ENCODE results near the gene CASK.

The CASK gene

GRCh38 chrX:41923211-41923977, at the start of gene CASK:
CASK (minus strand) TSS chrX:41923554; CDS start chrX:41922988, 566 bp downstream.
- peaks cover 0 to 4% of the 10 kb centered on the region in 2 donors for H3K27me3 ChIP-seq (ENCODE audit: control insufficient read depth in 1 of 2, insufficient read depth in 2 of 2, low read length in 2 of 2)
- H3K27ac ChIP-seq (ENCODE audit: low read length): peak within 1 kb of the TSS; percentile 74
- peak within 1 kb of the TSS; percentile 76 to 78 for H3K4me3 ChIP-seq (ENCODE audit: low read length in 2 of 2)
- H3K4me1 ChIP-seq (ENCODE audit: control insufficient read depth, insufficient read depth, low read length): no peaks in the 10 kb centered on the region
- peak within 1 kb of the TSS; percentile 64 to 74 for H3K9ac ChIP-seq (ENCODE audit: low read length in 2 of 2)
- no peaks in the 10 kb centered on the region for H3K36me3 ChIP-seq (ENCODE audit: control insufficient read depth in 2 of 2, insufficient read depth in 2 of 2, low read length in 2 of 2)
- H3K9me3 ChIP-seq (ENCODE audit: control insufficient read depth in 2 of 2, low read length in 2 of 2): no peaks in the 10 kb centered on the region

GRCh38 chrX:41971346-41971745, 48.0 kb upstream of the CASK start:
- Histone ChIP-seq H3K4me3 (ENCODE audit: low read length in 2 of 2) (no peak overlapping the region), H3K27ac (ENCODE audit: low read length) (no peak overlapping the region), H3K9ac (ENCODE audit: low read length in 2 of 2) (no peak overlapping the region), H3K9me3 (ENCODE audit: control insufficient read depth in 2 of 2, low read length in 2 of 2) (no peaks in the 10 kb centered on the region), H3K27me3 (ENCODE audit: control insufficient read depth in 1 of 2, insufficient read depth in 2 of 2, low read length in 2 of 2) (peaks cover 0 to 4% of the 10 kb centered on the region in 2 donors), H3K36me3 (ENCODE audit: control insufficient read depth in 2 of 2, insufficient read depth in 2 of 2, low read length in 2 of 2) (no peaks in the 10 kb centered on the region), H3K4me1 (ENCODE audit: control insufficient read depth, insufficient read depth, low read length) (no peaks in the 10 kb centered on the region)

- H3K27me3 ChIP-seq (ENCODE audit: control insufficient read depth in 1 of 2, insufficient read depth in 2 of 2, low read length in 2 of 2): peaks cover 0 to 4% of the 10 kb centered on the region in 2 donors
- H3K9me3 ChIP-seq (ENCODE audit: control insufficient read depth in 2 of 2, low read length in 2 of 2): no peaks in the 10 kb centered on the region
- H3K36me3 ChIP-seq (ENCODE audit: control insufficient read depth in 2 of 2, insufficient read depth in 2 of 2, low read length in 2 of 2): no peaks in the 10 kb centered on the region
- no peak overlapping the region for H3K9ac ChIP-seq (ENCODE audit: low read length in 2 of 2)
- no peaks in the 10 kb centered on the region for H3K4me1 ChIP-seq (ENCODE audit: control insufficient read depth, insufficient read depth, low read length)
- H3K4me3 ChIP-seq (ENCODE audit: low read length in 2 of 2): no peak overlapping the region
- H3K27ac ChIP-seq (ENCODE audit: low read length): no peak overlapping the region
Measured at GRCh38 chrX:41970419-41970818, 47.1 kb upstream of the CASK start.

GRCh38 chrX:41963348-41963747, 40.0 kb upstream of the CASK start:
- Histone ChIP-seq H3K4me3 (ENCODE audit: low read length in 2 of 2) (no peak overlapping the region), H3K27ac (ENCODE audit: low read length) (no peak overlapping the region), H3K9me3 (ENCODE audit: control insufficient read depth in 2 of 2, low read length in 2 of 2) (no peaks in the 10 kb centered on the region), H3K9ac (ENCODE audit: low read length in 2 of 2) (no peak overlapping the region), H3K36me3 (ENCODE audit: control insufficient read depth in 2 of 2, insufficient read depth in 2 of 2, low read length in 2 of 2) (no peaks in the 10 kb centered on the region), H3K4me1 (ENCODE audit: control insufficient read depth, insufficient read depth, low read length) (no peaks in the 10 kb centered on the region), H3K27me3 (ENCODE audit: control insufficient read depth in 1 of 2, insufficient read depth in 2 of 2, low read length in 2 of 2) (no peaks in the 10 kb centered on the region)

GRCh38 chrX:41960142-41960541, 36.8 kb upstream of the CASK start:
- Histone ChIP-seq H3K9ac (ENCODE audit: low read length in 2 of 2) (no peak overlapping the region), H3K9me3 (ENCODE audit: control insufficient read depth in 2 of 2, low read length in 2 of 2) (no peaks in the 10 kb centered on the region)

GRCh38 chrX:41958861-41959260, 35.5 kb upstream of the CASK start:
- H3K36me3 ChIP-seq (ENCODE audit: control insufficient read depth in 2 of 2, insufficient read depth in 2 of 2, low read length in 2 of 2): no peaks in the 10 kb centered on the region
- no peak overlapping the region for H3K27ac ChIP-seq (ENCODE audit: low read length)
- H3K4me3 ChIP-seq (ENCODE audit: low read length in 2 of 2): no peak overlapping the region
- H3K9ac ChIP-seq (ENCODE audit: low read length in 2 of 2): no peak overlapping the region
- no peaks in the 10 kb centered on the region for H3K27me3 ChIP-seq (ENCODE audit: control insufficient read depth in 1 of 2, insufficient read depth in 2 of 2, low read length in 2 of 2)
- H3K4me1 ChIP-seq (ENCODE audit: control insufficient read depth, insufficient read depth, low read length): no peaks in the 10 kb centered on the region
- H3K9me3 ChIP-seq (ENCODE audit: control insufficient read depth in 2 of 2, low read length in 2 of 2): no peaks in the 10 kb centered on the region

More at GRCh38 chrX:41960142-41960541, 36.8 kb upstream of the CASK start:
- Histone ChIP-seq H3K27ac (ENCODE audit: low read length) (no peak overlapping the region), H3K4me1 (ENCODE audit: control insufficient read depth, insufficient read depth, low read length) (no peaks in the 10 kb centered on the region), H3K4me3 (ENCODE audit: low read length in 2 of 2) (no peak overlapping the region), H3K27me3 (ENCODE audit: control insufficient read depth in 1 of 2, insufficient read depth in 2 of 2, low read length in 2 of 2) (no peaks in the 10 kb centered on the region), H3K36me3 (ENCODE audit: control insufficient read depth in 2 of 2, insufficient read depth in 2 of 2, low read length in 2 of 2) (no peaks in the 10 kb centered on the region)

GRCh38 chrX:41956027-41956426, 32.7 kb upstream of the CASK start:
- Histone ChIP-seq H3K4me3 (ENCODE audit: low read length in 2 of 2) (no peak overlapping the region), H3K4me1 (ENCODE audit: control insufficient read depth, insufficient read depth, low read length) (no peaks in the 10 kb centered on the region), H3K27me3 (ENCODE audit: control insufficient read depth in 1 of 2, insufficient read depth in 2 of 2, low read length in 2 of 2) (peaks cover 0 to 2% of the 10 kb centered on the region in 2 donors), H3K9ac (ENCODE audit: low read length in 2 of 2) (no peak overlapping the region), H3K9me3 (ENCODE audit: control insufficient read depth in 2 of 2, low read length in 2 of 2) (no peaks in the 10 kb centered on the region), H3K27ac (ENCODE audit: low read length) (no peak overlapping the region), H3K36me3 (ENCODE audit: control insufficient read depth in 2 of 2, insufficient read depth in 2 of 2, low read length in 2 of 2) (no peaks in the 10 kb centered on the region)

GRCh38 chrX:41952102-41952501, 28.7 kb upstream of the CASK start:
- no peaks in the 10 kb centered on the region for H3K9me3 ChIP-seq (ENCODE audit: control insufficient read depth in 2 of 2, low read length in 2 of 2)

GRCh38 chrX:41946989-41947612, 23.7 kb upstream of the CASK start:
- H3K27me3 ChIP-seq (ENCODE audit: control insufficient read depth in 1 of 2, insufficient read depth in 2 of 2, low read length in 2 of 2): peaks cover 0 to 7% of the 10 kb centered on the region in 2 donors
- no peaks in the 10 kb centered on the region for H3K36me3 ChIP-seq (ENCODE audit: control insufficient read depth in 2 of 2, insufficient read depth in 2 of 2, low read length in 2 of 2)
- no peak overlapping the region for H3K27ac ChIP-seq (ENCODE audit: low read length)
- no peak overlapping the region for H3K9ac ChIP-seq (ENCODE audit: low read length in 2 of 2)
- H3K4me3 ChIP-seq (ENCODE audit: low read length in 2 of 2): no peak overlapping the region
- H3K4me1 ChIP-seq (ENCODE audit: control insufficient read depth, insufficient read depth, low read length): no peaks in the 10 kb centered on the region
- no peaks in the 10 kb centered on the region for H3K9me3 ChIP-seq (ENCODE audit: control insufficient read depth in 2 of 2, low read length in 2 of 2)

More at GRCh38 chrX:41952102-41952501, 28.7 kb upstream of the CASK start:
- no peaks in the 10 kb centered on the region for H3K4me1 ChIP-seq (ENCODE audit: control insufficient read depth, insufficient read depth, low read length)
- H3K4me3 ChIP-seq (ENCODE audit: low read length in 2 of 2): no peak overlapping the region
- peaks cover 0 to 2% of the 10 kb centered on the region in 2 donors for H3K27me3 ChIP-seq (ENCODE audit: control insufficient read depth in 1 of 2, insufficient read depth in 2 of 2, low read length in 2 of 2)
- H3K36me3 ChIP-seq (ENCODE audit: control insufficient read depth in 2 of 2, insufficient read depth in 2 of 2, low read length in 2 of 2): no peaks in the 10 kb centered on the region
- no peak overlapping the region for H3K9ac ChIP-seq (ENCODE audit: low read length in 2 of 2)
- no peak overlapping the region for H3K27ac ChIP-seq (ENCODE audit: low read length)

GRCh38 chrX:41946235-41946634, 22.9 kb upstream of the CASK start:
- H3K27ac ChIP-seq (ENCODE audit: low read length): no peak overlapping the region
- H3K36me3 ChIP-seq (ENCODE audit: control insufficient read depth in 2 of 2, insufficient read depth in 2 of 2, low read length in 2 of 2): no peaks in the 10 kb centered on the region
- H3K4me3 ChIP-seq (ENCODE audit: low read length in 2 of 2): no peak overlapping the region
- H3K9ac ChIP-seq (ENCODE audit: low read length in 2 of 2): no peak overlapping the region
- H3K9me3 ChIP-seq (ENCODE audit: control insufficient read depth in 2 of 2, low read length in 2 of 2): no peaks in the 10 kb centered on the region
- peaks cover 0 to 9% of the 10 kb centered on the region in 2 donors for H3K27me3 ChIP-seq (ENCODE audit: control insufficient read depth in 1 of 2, insufficient read depth in 2 of 2, low read length in 2 of 2)
- no peaks in the 10 kb centered on the region for H3K4me1 ChIP-seq (ENCODE audit: control insufficient read depth, insufficient read depth, low read length)

- peaks cover 0 to 7% of the 10 kb centered on the region in 2 donors for H3K27me3 ChIP-seq (ENCODE audit: control insufficient read depth in 1 of 2, insufficient read depth in 2 of 2, low read length in 2 of 2)
- no peak overlapping the region for H3K4me3 ChIP-seq (ENCODE audit: low read length in 2 of 2)
- H3K9me3 ChIP-seq (ENCODE audit: control insufficient read depth in 2 of 2, low read length in 2 of 2): peaks cover 0 to 2% of the 10 kb centered on the region in 2 donors
- no peaks in the 10 kb centered on the region for H3K4me1 ChIP-seq (ENCODE audit: control insufficient read depth, insufficient read depth, low read length)
- no peaks in the 10 kb centered on the region for H3K36me3 ChIP-seq (ENCODE audit: control insufficient read depth in 2 of 2, insufficient read depth in 2 of 2, low read length in 2 of 2)
- no peak overlapping the region for H3K9ac ChIP-seq (ENCODE audit: low read length in 2 of 2)
- no peak overlapping the region for H3K27ac ChIP-seq (ENCODE audit: low read length)
Measured at GRCh38 chrX:41935832-41936231, 12.5 kb upstream of the CASK start.
